Heart right ventricle (tissue), 16 donors: ENCODE measurements around the gene TIGAR. TPM values are rescaled to one million over a fixed set of nuclear protein-coding genes. Genes with fewer than 3 reads are reported as not detected.

Experiments used
- ATAC-seq, 8 donors: fragments of 200-7000 bp; cut with Tn5 transposase; one replicate each; pipeline ENCODE4 v1.9.1; 2020; ENCODE audit warnings: mild to moderate bottlenecking in 8 of 8, moderate library complexity in 8 of 8, moderate number of reproducible peaks in 1 of 8
- DNase-seq, 2 donors: peaks; one replicate each; pipeline ENCODE4 v3.0.0-alpha.2; 2020
- H3K27ac ChIP-seq, 10 donors: fragments of 200-600 bp; sonication (generic) in 2 of 10; one replicate each; pipeline versions ENCODE4 v1.5.0 to v1.8.0; 2020 to 2022; ENCODE audit warnings: mild to moderate bottlenecking in 3 of 10
- H3K27me3 ChIP-seq, 7 donors: fragments of 200-600 bp; one replicate each; pipeline ENCODE4 v1.8.0; 2021 to 2022; ENCODE audit warnings: mild to moderate bottlenecking in 2 of 7
- H3K36me3 ChIP-seq, 9 donors: fragments of 200-600 bp; sonication (generic) in 1 of 9; one replicate each; pipeline versions ENCODE4 v1.5.0 to v1.8.0; 2020 to 2022; ENCODE audit warnings: mild to moderate bottlenecking in 2 of 9
- H3K4me1 ChIP-seq, 9 donors: fragments of 200-600 bp; sonication (generic) in 1 of 9; one replicate each; pipeline versions ENCODE4 v1.5.0 to v1.8.0; 2020 to 2022; ENCODE audit warnings: mild to moderate bottlenecking in 4 of 9
- H3K4me3 ChIP-seq, 10 donors: fragments of 200-600 bp; sonication (generic) in 2 of 10; one replicate each; pipeline versions ENCODE4 v1.5.0 to v1.8.0; 2020 to 2022; ENCODE audit warnings: mild to moderate bottlenecking in 7 of 10, moderate library complexity in 2 of 10
- H3K9me3 ChIP-seq, 11 donors: fragments of 200-600 bp in 10 of 11; sonication (generic) in 2 of 11; one replicate each; pipeline versions ENCODE4 v1.5.0 to v1.8.0; 2013 to 2022; ENCODE audit warnings: mild to moderate bottlenecking in 2 of 11, control low read depth in 1 of 11, moderate library complexity in 1 of 11
- CTCF ChIP-seq, 9 donors: fragments of 200-600 bp; sonication (generic) in 2 of 9; IDR thresholded peaks; one replicate each; pipeline versions ENCODE4 v1.5.0 to v1.8.0; 2021 to 2022; ENCODE audit warnings: antibody characterized with exemption in 9 of 9, mild to moderate bottlenecking in 5 of 9, moderate library complexity in 1 of 9
- WGBS, 2 donors: extraction: QIAGEN DNeasy Blood & Tissue Kit; methylation state at CpG; one replicate each; pipeline ENCODE4 v1.1.7; 2013; ENCODE audit warnings: inconsistent platforms in 1 of 2; 5-methylcytosine and 5-hydroxymethylcytosine counted together
- intact Hi-C, 10 donors: fragments of 100-400 bp; cut with DNase I; formaldehyde crosslinking; loops; one replicate each; pipeline versions ENCODE4 v1.11.1 to v1.14.2; 2022
- polyA plus RNA-seq, 2 donors: library from polyadenylated mRNA; stranded (reverse); fragments of 200-250 nt; gene quantifications; one replicate each; pipeline ENCODE4 v1.2.3, GENCODE V29; 2013
- total RNA-seq, 10 donors: library from RNA; stranded (reverse); fragmentation: NEBNext Ultra II Directional in 3 of 10; extraction: Animal tissue kit (Norgen Biotek cat#: 25700) in 3 of 10; gene quantifications; one replicate each; pipeline versions ENCODE4 v1.2.1 to v1.2.4, GENCODE V29; 2021 to 2023
- donor health status: Arrhythmogenic right ventricular cardiomyopathy.
- donor health status: ischemic (EF 13 %, LVEDD 7.1; RV severe dilation, severe dysfunction).
- donor health status: healthy with polysubstance abuse.
- donor health status: DM: no; HTN: yes; CAD: no.
- donor health status: DM: no; HTN: no; CAD: no.
- donor health status: ischemic (EF 25% LVEDD 6.9; RV normal size, moderate dysfunction).
- donor health status: ischemic (EF 25% LVEDD 5.7; RV mildly dilated, moderate dysfunction).
- donor health status: healthy.
- donor health status: DM: yes; HTN: yes; CAD: no.
- donor health status: Ischemic cardiomyopathy.
- donor health status: ischemic (EF 35%, LVEDD 5.7; RV mildly dilated, moderate dysfunction).
- donor health status: nonischemic (EF 11% LVEDD 7.7; RV severe dilation, severe dysfunction).
- donor health status: DM: yes; HTN: yes; CAD: no.
- donor health status: PGD.
- donor health status: ischemic (EF 29% LVEDD 5.4; RV normal size, mild dysfunction).
- donor health status: nonischemic (EF 23%, LVEDD 6.1; RV moderate dilation, normal function).

TIGAR gene
- total and polyA plus RNA-seq, 12 donors: 3.7 to 15.5 (median 13.1) TPM

- no peak for DNase-seq
- H3K27ac ChIP-seq: peak overlapping the region in 9 of 10 donors; percentile 55 to 98 (median 91)
- H3K36me3 ChIP-seq: peaks cover 0 to 66% (median 26%) of the 10 kb centered on the region in 9 donors
- ATAC-seq: no peak
- intact Hi-C loops: loop anchor here (1.0 to 10.0 kb wide), 15 partner anchors 133 to 396 kb away; no protein-coding TSS in a partner anchor
- no peak for TF ChIP-seq CTCF (IDR thresholded peaks at IDR 0.05)
- H3K9me3 ChIP-seq: no peaks in the 10 kb centered on the region
- 44 to 65% methylated on average over 3 of the region's 3 CpGs for WGBS, 2 donors
- peaks cover 0 to 36% (median 0%) of the 10 kb centered on the region in 7 donors for H3K27me3 ChIP-seq
- peak overlapping the region in 1 of 10 donors; percentile 93 for H3K4me3 ChIP-seq
- H3K4me1 ChIP-seq: peaks cover 12 to 84% (median 75%) of the 10 kb centered on the region in 9 donors
Observed at GRCh38 chr12:4277857-4278256, 43.2 kb upstream of the TIGAR start.

- Histone ChIP-seq H3K9me3 (no peaks in the 10 kb centered on the region), H3K4me3 (peak overlapping the region in 5 of 10 donors; percentile 4 to 93 (median 16)), H3K27ac (peak overlapping the region in 9 of 10 donors; percentile 55 to 98 (median 91)), H3K27me3 (peaks cover 0 to 31% (median 0%) of the 10 kb centered on the region in 7 donors), H3K36me3 (peaks cover 0 to 73% (median 33%) of the 10 kb centered on the region in 9 donors), H3K4me1 (peaks cover 12 to 85% (median 78%) of the 10 kb centered on the region in 9 donors)
- intact Hi-C loops: loop anchor here (2.0 to 10.0 kb wide), 11 partner anchors 134 to 396 kb away; no protein-coding TSS in a partner anchor
- TF ChIP-seq CTCF (IDR thresholded peaks at IDR 0.05): no peak
- ATAC-seq (peak; percentile 6 to 75 (median 32)), DNase-seq (peak; percentile 66 to 68)
- 33 to 35% methylated on average over 15 of the region's 15 CpGs for WGBS, 2 donors
Observed at GRCh38 chr12:4278329-4279197, 42.5 kb upstream of the TIGAR start.

GRCh38 chr12:4279198-4279690 is 41.8 kb upstream of the TIGAR start:
- peak overlapping the region in 9 of 10 donors; percentile 55 to 98 (median 91) for H3K27ac ChIP-seq
- intact Hi-C loops: loop anchor here (2.0 to 10.0 kb wide), 11 partner anchors 134 to 397 kb away; no protein-coding TSS in a partner anchor
- H3K27me3 ChIP-seq: peaks cover 0 to 24% (median 0%) of the 10 kb centered on the region in 7 donors
- H3K4me3 ChIP-seq: peak overlapping the region in 4 of 10 donors; percentile 2 to 17 (median 10)
- no peaks in the 10 kb centered on the region for H3K9me3 ChIP-seq
- WGBS, 2 donors: 61 to 65% methylated on average over 10 of the region's 10 CpGs
- TF ChIP-seq CTCF (IDR thresholded peaks at IDR 0.05): no peak
- peaks cover 12 to 85% (median 81%) of the 10 kb centered on the region in 9 donors for H3K4me1 ChIP-seq
- H3K36me3 ChIP-seq: peaks cover 0 to 79% (median 40%) of the 10 kb centered on the region in 9 donors
- no peak for ATAC-seq
- DNase-seq: no peak
